ENCODE measurements around the gene ARHGAP15. TPM values are rescaled to one million over a fixed set of nuclear protein-coding genes. Genes with fewer than 3 reads are reported as not detected.

Gene ARHGAP15
- total RNA-seq, 1 donor from 2014 or later, result not detected

- no peak overlapping the region for H3K27ac Mint-ChIP-seq (ENCODE audit: unreplicated experiment)
- no peak overlapping the region for H3K4me3 ChIP-seq (ENCODE audit: insufficient read depth, low read depth, low read length)
- no peaks in the 10 kb centered on the region for H3K36me3 Mint-ChIP-seq (ENCODE audit: low read depth, unreplicated experiment)
- DNase-seq (ENCODE audit: low read depth) (no peak), FAIRE-seq (no peak)
- no peaks in the 10 kb centered on the region for H3K27me3 ChIP-seq (ENCODE audit: insufficient read depth, low read length)
- no peak overlapping the region for H3K4me3 Mint-ChIP-seq (ENCODE audit: unreplicated experiment)
- no peak overlapping the region for H3K27ac ChIP-seq (ENCODE audit: low read depth, low read length)
- no peaks in the 10 kb centered on the region for H3K27me3 Mint-ChIP-seq (ENCODE audit: low read depth, unreplicated experiment)
- H3K4me2 ChIP-seq (ENCODE audit: low read length), result no peak overlapping the region
- TF ChIP-seq EZH2 (IDR thresholded peaks at IDR 0.05; ENCODE audit: insufficient read depth, low read length) (no peak), CTCF (IDR thresholded peaks at IDR 0.05; ENCODE audit: insufficient read depth, low read depth, low read length) (no peak)
- H3K9ac ChIP-seq (ENCODE audit: low read length), result no peak overlapping the region
- no peaks in the 10 kb centered on the region for H4K20me1 ChIP-seq (ENCODE audit: insufficient read depth, low read length)
- H2AFZ ChIP-seq (ENCODE audit: low read depth, low read length), result no peak overlapping the region
- no peaks in the 10 kb centered on the region for H3K9me3 Mint-ChIP-seq (ENCODE audit: unreplicated experiment)
- no peaks in the 10 kb centered on the region for H3K4me1 ChIP-seq (ENCODE audit: insufficient read depth, low read length)
- H3K9me3 ChIP-seq (ENCODE audit: insufficient read depth, low read depth, low read length), result no peaks in the 10 kb centered on the region
- H3K79me2 ChIP-seq (ENCODE audit: insufficient read depth, low read length), result no peaks in the 10 kb centered on the region
- H3K36me3 ChIP-seq (ENCODE audit: insufficient read depth, low read length), result no peaks in the 10 kb centered on the region
- H3K4me1 Mint-ChIP-seq (ENCODE audit: low read depth, unreplicated experiment), result no peaks in the 10 kb centered on the region
These were observed 62.9 kb downstream of the ARHGAP15 start for GRCh38 chr2:143192106-143192505.

GRCh38 chr2:143192716-143193115 lies 63.5 kb downstream of the ARHGAP15 start:
- Mint-ChIP-seq H3K9me3 (ENCODE audit: unreplicated experiment) (no peaks in the 10 kb centered on the region), H3K4me1 (ENCODE audit: low read depth, unreplicated experiment) (no peaks in the 10 kb centered on the region), H3K4me3 (ENCODE audit: unreplicated experiment) (no peak overlapping the region), H3K36me3 (ENCODE audit: low read depth, unreplicated experiment) (no peaks in the 10 kb centered on the region), H3K27me3 (ENCODE audit: low read depth, unreplicated experiment) (no peaks in the 10 kb centered on the region), H3K27ac (ENCODE audit: unreplicated experiment) (no peak overlapping the region)
- no peaks in the 10 kb centered on the region for H3K9me3 ChIP-seq (ENCODE audit: insufficient read depth, low read depth, low read length)
- no peaks in the 10 kb centered on the region for H3K27me3 ChIP-seq (ENCODE audit: insufficient read depth, low read length)
- no peaks in the 10 kb centered on the region for H3K36me3 ChIP-seq (ENCODE audit: insufficient read depth, low read length)
- H3K9ac ChIP-seq (ENCODE audit: low read length), result no peak overlapping the region
- DNase-seq (ENCODE audit: low read depth) (no peak), FAIRE-seq (no peak)
- H3K79me2 ChIP-seq (ENCODE audit: insufficient read depth, low read length), result no peaks in the 10 kb centered on the region
- H3K4me1 ChIP-seq (ENCODE audit: insufficient read depth, low read length), result no peaks in the 10 kb centered on the region
- no peaks in the 10 kb centered on the region for H4K20me1 ChIP-seq (ENCODE audit: insufficient read depth, low read length)
- no peak overlapping the region for H3K4me2 ChIP-seq (ENCODE audit: low read length)
- no peak overlapping the region for H2AFZ ChIP-seq (ENCODE audit: low read depth, low read length)
- H3K27ac ChIP-seq (ENCODE audit: low read depth, low read length), result no peak overlapping the region
- TF ChIP-seq CTCF (IDR thresholded peaks at IDR 0.05; ENCODE audit: insufficient read depth, low read depth, low read length) (no peak), EZH2 (IDR thresholded peaks at IDR 0.05; ENCODE audit: insufficient read depth, low read length) (no peak)
- no peak overlapping the region for H3K4me3 ChIP-seq (ENCODE audit: insufficient read depth, low read depth, low read length)

GRCh38 chr2:143193121-143193520 lies 63.9 kb downstream of the ARHGAP15 start:
- Mint-ChIP-seq H3K27ac (ENCODE audit: unreplicated experiment) (no peak overlapping the region), H3K4me1 (ENCODE audit: low read depth, unreplicated experiment) (no peaks in the 10 kb centered on the region), H3K36me3 (ENCODE audit: low read depth, unreplicated experiment) (no peaks in the 10 kb centered on the region), H3K4me3 (ENCODE audit: unreplicated experiment) (no peak overlapping the region), H3K27me3 (ENCODE audit: low read depth, unreplicated experiment) (no peaks in the 10 kb centered on the region), H3K9me3 (ENCODE audit: unreplicated experiment) (no peaks in the 10 kb centered on the region)
- FAIRE-seq (no peak), DNase-seq (ENCODE audit: low read depth) (no peak)
- TF ChIP-seq EZH2 (IDR thresholded peaks at IDR 0.05; ENCODE audit: insufficient read depth, low read length) (no peak), CTCF (IDR thresholded peaks at IDR 0.05; ENCODE audit: insufficient read depth, low read depth, low read length) (no peak)
- Histone ChIP-seq H4K20me1 (ENCODE audit: insufficient read depth, low read length) (no peaks in the 10 kb centered on the region), H3K4me2 (ENCODE audit: low read length) (no peak overlapping the region), H3K27ac (ENCODE audit: low read depth, low read length) (no peak overlapping the region), H2AFZ (ENCODE audit: low read depth, low read length) (no peak overlapping the region), H3K27me3 (ENCODE audit: insufficient read depth, low read length) (no peaks in the 10 kb centered on the region), H3K79me2 (ENCODE audit: insufficient read depth, low read length) (no peaks in the 10 kb centered on the region), H3K4me3 (ENCODE audit: insufficient read depth, low read depth, low read length) (no peak overlapping the region), H3K36me3 (ENCODE audit: insufficient read depth, low read length) (no peaks in the 10 kb centered on the region), H3K9ac (ENCODE audit: low read length) (no peak overlapping the region), H3K9me3 (ENCODE audit: insufficient read depth, low read depth, low read length) (no peaks in the 10 kb centered on the region), H3K4me1 (ENCODE audit: insufficient read depth, low read length) (no peaks in the 10 kb centered on the region)
